K562 (cell line): ENCODE data around the gene GAL3ST3. TPM values are rescaled to one million over a fixed set of nuclear protein-coding genes. Genes with fewer than 3 reads are reported as not detected.
A peak's percentile ranks its signal among the peaks of the same experiment; 100 is the strongest.

ENCODE experiments used
- ATAC-seq: fragments of 200-7000 bp; cut with Tn5 transposase; 3 replicates; pipeline ENCODE4 v1.9.1; 2020; ENCODE audit warnings: moderate library complexity
- Bru-seq: library from RNA; stranded (reverse); fragments of 400-500 nt; gene quantifications from one replicate; lab custom pipeline; 2021; lab: Mats Ljungman, UMichigan
- BruChase-seq, 2 experiments: library from RNA; stranded (reverse); fragments of 400-500 nt; gene quantifications; one replicate each; lab custom pipeline; 2021; lab: Mats Ljungman, UMichigan
- BruUV-seq: library from RNA; stranded (reverse); fragments of 400-500 nt; replicated peaks from 2 replicates; lab custom pipeline; 2021; lab: Mats Ljungman, UMichigan
- CTCF ChIA-PET: fragments of 300-600 bp; formaldehyde crosslinking; extraction: SDS; loops from one replicate; lab custom pipeline; 2021; ENCODE audit warnings: low intra/inter-chr PET ratio; lab: Yijun Ruan, JAX
- POLR2A ChIA-PET: fragments of 300-600, 350-650 bp; sonication (Branson Sonifier 250); formaldehyde crosslinking; extraction: SDS; loops from one replicate; lab custom pipeline; 2021; ENCODE audit warnings: antibody characterized with exemption, inconsistent platforms; lab: Yijun Ruan, JAX
- DNase-seq, 4 experiments: peaks; one replicate each; pipeline versions ENCODE4 v3.0.0 to v3.0.0-alpha.2; 2011 to 2018; ENCODE audit warnings: low spot score in 3 of 4, mixed read lengths in 3 of 4; ENCODE audit errors: extremely low read depth in 1 of 4
- FAIRE-seq: peaks from 2 replicates; lab custom pipeline; 2011; peaks lifted over from hg19 to GRCh38; lab: Jason Lieb, UNC
- H2AFZ ChIP-seq: 2 replicates; pipeline ENCODE4 v1.6.0; 2011; ENCODE audit warnings: low read depth, low read length, control low read depth, inconsistent platforms
- H3K27ac ChIP-seq: fragments of 200-600 bp; 3 replicates; pipeline ENCODE4 v1.8.0; 2011; ENCODE audit warnings: low read depth, mild to moderate bottlenecking, control low read depth, inconsistent platforms, low read length, moderate library complexity, mixed read lengths; ENCODE audit errors: extremely low read depth
- H3K27me3 ChIP-seq, 2 experiments: fragments of 300-600 bp in 1 of 2; 2 replicates in 1 of 2; 3 replicates in 1 of 2; pipeline versions ENCODE4 v1.6.0 to v1.8.0; 2011; ENCODE audit warnings: inconsistent platforms in 2 of 2, low read length in 2 of 2, mild to moderate bottlenecking in 1 of 2, mixed read lengths in 1 of 2, moderate library complexity in 1 of 2; ENCODE audit not compliant: control insufficient read depth in 2 of 2, insufficient read depth in 2 of 2
- H3K36me3 ChIP-seq: fragments of 300-600 bp; 3 replicates; pipeline ENCODE4 v1.8.0; 2011; ENCODE audit warnings: mild to moderate bottlenecking, low read length, inconsistent platforms; ENCODE audit not compliant: control insufficient read depth, insufficient read depth
- H3K4me1 ChIP-seq, 2 experiments: fragments of 200-600 bp in 1 of 2; replicated peaks in 1 of 2; 2 replicates in 1 of 2; 3 replicates in 1 of 2; pipeline versions ENCODE4 v1.5.1 to v1.8.0; 2011; ENCODE audit warnings: inconsistent platforms in 2 of 2, low read length in 2 of 2, mild to moderate bottlenecking in 1 of 2, mixed read lengths in 1 of 2, moderate library complexity in 1 of 2; ENCODE audit not compliant: control insufficient read depth in 2 of 2, insufficient read depth in 2 of 2
- H3K4me2 ChIP-seq: 2 replicates; pipeline ENCODE4 v1.6.1; 2011; ENCODE audit warnings: low read length, control low read depth, inconsistent platforms, mixed read lengths; ENCODE audit not compliant: insufficient read depth
- H3K4me3 ChIP-seq: fragments of 200-600 bp; sonication (generic), shearing (Covaris generic); 2 replicates; pipeline ENCODE4 v1.5.1; 2016; ENCODE audit warnings: control low read depth, inconsistent platforms
- H3K79me2 ChIP-seq: fragments of 200-600 bp; 3 replicates; pipeline ENCODE4 v1.8.0; 2011; ENCODE audit warnings: low read length, inconsistent platforms; ENCODE audit not compliant: control insufficient read depth, insufficient read depth
- H3K9ac ChIP-seq, 2 experiments: 2 replicates each; pipeline versions ENCODE4 v1.6.0 to v1.6.1; 2011; ENCODE audit warnings: low read depth in 2 of 2, low read length in 2 of 2, control low read depth in 1 of 2, inconsistent platforms in 1 of 2, mild to moderate bottlenecking in 1 of 2, mixed read lengths in 1 of 2; ENCODE audit not compliant: insufficient read depth in 1 of 2
- H3K9me1 ChIP-seq: one replicate; pipeline ENCODE4 v1.6.0; 2011; ENCODE audit warnings: inconsistent platforms, mild to moderate bottlenecking, low read length, moderate library complexity; ENCODE audit not compliant: control insufficient read depth, insufficient read depth
- H3K9me3 ChIP-seq: replicated peaks from 2 replicates; pipeline ENCODE4 v1.5.1; 2011; ENCODE audit warnings: low read depth, low read length, inconsistent platforms; ENCODE audit not compliant: control insufficient read depth, insufficient read depth
- H4K20me1 ChIP-seq: replicated peaks from 2 replicates; pipeline ENCODE4 v1.6.1; 2011; ENCODE audit warnings: low read length, inconsistent platforms, mixed read lengths; ENCODE audit not compliant: control insufficient read depth, insufficient read depth
- KLF13 ChIP-seq: fragments of 450-650 bp; IDR thresholded peaks from 2 replicates; pipeline ENCODE4 v1.6.1; 2016; ENCODE audit warnings: missing genetic modification characterization, low read depth, mild to moderate bottlenecking, missing compliant biosample characterization, moderate library complexity, borderline replicate concordance
- SUPT5H ChIP-seq: fragments of 450-650 bp; IDR thresholded peaks from 2 replicates; pipeline ENCODE4 v1.6.1; 2016
- THRA ChIP-seq: fragments of 450-650 bp; IDR thresholded peaks from 2 replicates; pipeline ENCODE4 v1.6.1; 2017; ENCODE audit warnings: mild to moderate bottlenecking, moderate library complexity
- WGBS: fragments of 100-300 bp; shearing (Covaris generic); methylation state at CpG from one replicate; pipeline ENCODE4 v1.1.6; 2016; ENCODE audit warnings: low coverage, mixed read lengths; ENCODE audit not compliant: insufficient coverage; ENCODE audit errors: missing lambda C conversion rate; 5-methylcytosine and 5-hydroxymethylcytosine counted together
- in situ Hi-C: fragments of 300-500 bp; cut with MboI; formaldehyde crosslinking; loops from 4 replicates; pipeline ENCODE4 v1.15.0; 2018; ENCODE audit warnings: inconsistent platforms, mixed read lengths
- intact Hi-C: fragments of 100-400 bp; cut with micrococcal nuclease; formaldehyde crosslinking; loops from 2 replicates; pipeline ENCODE4 v1.14.2; 2022
- long read RNA-seq, 3 experiments: library from polyadenylated mRNA in 2 of 3; library from RNA in 1 of 3; unstranded in 2 of 3; stranded (forward) in 1 of 3; transcript quantifications; one replicate each; pipeline ENCODE4 v2.0.0, GENCODE V29; 2019 to 2022
- polyA minus RNA-seq, 3 experiments: library from RNA; depleted of rRNA, polyadenylated mRNA; stranded (reverse); fragments of >200 nt; gene quantifications; 2 replicates each; pipeline ENCODE4 v1.2.3, GENCODE V29; 2011
- polyA plus RNA-seq, 8 experiments: library from polyadenylated mRNA; depleted of rRNA in 4 of 8; stranded (reverse) in 5 of 8; unstranded in 3 of 8; fragments of >200 nt; fragmentation: Nextera tagmentation in 2 of 8; fragmentation: Illumina TruSeq in 1 of 8; extraction: Ambion mirVana in 2 of 8; extraction: Trizol in 1 of 8; gene quantifications; 2 replicates each; pipeline versions ENCODE4 v1.2.1 to v1.2.3, GENCODE V29; 2011 to 2014; ENCODE audit warnings: inconsistent platforms in 1 of 8, missing spikeins in 1 of 8
- total RNA-seq, 7 experiments: library from RNA; depleted of rRNA in 6 of 7; stranded (reverse); fragments of >200 nt in 6 of 7; fragmentation: Illumina TruSeq in 2 of 7; extraction: Trizol in 2 of 7; gene quantifications; 2 replicates each; pipeline versions ENCODE4 v1.2.1 to v1.2.3, GENCODE V29; 2011 to 2021; ENCODE audit warnings: low replicate concordance in 1 of 7

The GAL3ST3 gene
- not detected in 2 replicates for total RNA-seq (2011; cell fraction: chromatin; rRNA removed; ENCODE audit: low replicate concordance)
- total RNA-seq (2011; cell fraction: nucleolus; rRNA removed), result not detected in 2 replicates
- total RNA-seq (2011; cell fraction: nucleoplasm; rRNA removed), result not detected in 2 replicates
- not detected in 2 replicates for total RNA-seq (2014; rRNA removed)
- not detected in 2 replicates for total RNA-seq (2014; rRNA removed; fragmentation: Illumina TruSeq; extraction: Trizol)
- total RNA-seq (2015; rRNA removed; fragmentation: Illumina TruSeq; extraction: Trizol), result not detected in 2 replicates
- total RNA-seq (2021), result not detected in 2 replicates
- not detected in 2 replicates for polyA plus RNA-seq (2011; rRNA removed)
- polyA plus RNA-seq (2011; cell fraction: cytosol; rRNA removed), result not detected in 2 replicates
- polyA plus RNA-seq (2011; cell fraction: nucleus; rRNA removed), result not detected in 2 replicates
- polyA plus RNA-seq (2012), result not detected in 2 replicates
- not detected in 2 replicates for polyA plus RNA-seq (2014; fragmentation: Illumina TruSeq; extraction: Trizol)
- polyA plus RNA-seq (2014; fragmentation: Nextera tagmentation; extraction: Ambion mirVana), result not detected
- polyA plus RNA-seq (2014; rRNA removed), result not detected in 2 replicates
- not detected in 2 replicates for polyA minus RNA-seq (2011; rRNA and poly(A)+ RNA removed)
- polyA minus RNA-seq (2011; cell fraction: cytosol; rRNA and poly(A)+ RNA removed), result not detected in 2 replicates
- polyA minus RNA-seq (2011; cell fraction: nucleus; rRNA and poly(A)+ RNA removed), result not detected in 2 replicates
- Bru-seq, nascent RNA, result not detected
- BruChase-seq, experiment 1, labeled RNA remaining after a 2-hour chase, result not detected
- percentile 10 among the genes with signal in this experiment for BruChase-seq, experiment 2, labeled RNA remaining after a 6-hour chase
- long read RNA-seq, experiment 1, result 0 reads
- long read RNA-seq, experiment 2, result 0 reads
- long read RNA-seq, experiment 3, result 0 reads

GRCh38 chr11:66048547-66049323 lies at the start of gene GAL3ST3:
GAL3ST3 (minus strand) TSS chr11:66049161; CDS start chr11:66045415, 3,746 bp downstream.
- FAIRE-seq, result no peak

More at GRCh38 chr11:66048547-66049323, at the start of gene GAL3ST3:
- no peaks in the 10 kb centered on the region for H3K9me3 ChIP-seq
- H3K27ac ChIP-seq, result no peak within 1 kb of the TSS
- no peaks in the 10 kb centered on the region for H4K20me1 ChIP-seq
- intact Hi-C loops (no loop called here), in situ Hi-C loops (no loop called here)
- no TSS peak for BruUV-seq
- H3K9me1 ChIP-seq, result no peaks in the 10 kb centered on the region
- no peak within 1 kb of the TSS for H3K4me2 ChIP-seq
- H3K79me2 ChIP-seq, result peaks cover 21% of the 10 kb centered on the region
- no peak for DNase-seq
- H3K4me3 ChIP-seq, result no peak within 1 kb of the TSS
- 76% methylated on average over 14 of the region's 39 CpGs for WGBS
- H3K27me3 ChIP-seq, result no peaks in the 10 kb centered on the region
- CTCF ChIA-PET, result no interaction called here
- POLR2A ChIA-PET, result interaction anchor here (1.0 kb wide), 1 partner anchor 11 kb away, joined by 3 read pairs; no protein-coding TSS in a partner anchor
- no peak for TF ChIP-seq THRA
- no peak for TF ChIP-seq SUPT5H
- no peak for TF ChIP-seq KLF13 (tag)
- TF ChIP-seq, all 486 proteins: peak for 0
- no peak within 1 kb of the TSS for H2AFZ ChIP-seq
- H3K9ac ChIP-seq, result no peak within 1 kb of the TSS
- ATAC-seq, result no peak
- H3K4me1 ChIP-seq, result peaks cover 16 to 33% of the 10 kb centered on the region in 2 experiments
- H3K36me3 ChIP-seq, result peaks cover 13% of the 10 kb centered on the region; the same call in 1 of the 3 replicates
